ENCODE data around the gene KLF6.

The KLF6 gene

DNA sequence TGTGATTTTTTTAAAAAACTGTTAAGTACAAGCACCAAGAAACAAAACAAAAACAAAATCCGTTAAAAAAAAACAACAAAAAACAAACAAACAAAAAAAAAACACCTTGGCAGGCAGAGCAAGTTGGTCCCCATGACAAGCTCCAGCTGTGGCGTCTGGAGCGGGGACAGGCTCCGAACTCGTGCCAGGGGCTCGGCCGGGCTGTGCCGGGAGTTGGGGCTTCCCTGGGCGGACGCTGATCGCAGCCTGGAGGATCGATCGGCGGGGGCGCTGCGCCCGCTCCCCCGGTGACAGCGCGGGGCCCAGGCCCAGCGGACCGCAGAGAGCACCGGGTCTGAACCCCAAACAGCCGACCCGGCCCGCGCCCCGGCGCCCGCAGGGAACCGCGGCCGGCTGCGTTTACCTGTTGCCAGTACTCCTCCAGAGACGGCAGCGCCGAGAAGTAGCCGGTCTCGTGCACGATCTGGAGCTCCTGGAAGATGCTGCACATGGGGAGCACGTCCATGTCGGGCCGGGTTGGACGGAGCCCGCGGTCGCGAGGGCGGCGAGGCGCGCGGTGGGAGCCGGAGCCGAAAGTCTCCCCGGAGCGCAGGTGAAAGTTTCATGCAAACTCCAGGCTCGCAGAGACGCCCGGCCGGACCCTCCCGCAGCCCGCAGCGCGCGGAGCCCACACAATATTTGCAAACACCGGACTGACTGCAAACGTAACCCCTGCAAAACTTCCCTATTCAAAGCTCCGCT is at the start of gene KLF6:
Gene KLF6, minus strand, starts transcription at position 700 of the 741 bp plus-strand sequence. Its CDS starts 195 bp downstream, at position 505.
- TF ChIP-seq, protein P1, sequence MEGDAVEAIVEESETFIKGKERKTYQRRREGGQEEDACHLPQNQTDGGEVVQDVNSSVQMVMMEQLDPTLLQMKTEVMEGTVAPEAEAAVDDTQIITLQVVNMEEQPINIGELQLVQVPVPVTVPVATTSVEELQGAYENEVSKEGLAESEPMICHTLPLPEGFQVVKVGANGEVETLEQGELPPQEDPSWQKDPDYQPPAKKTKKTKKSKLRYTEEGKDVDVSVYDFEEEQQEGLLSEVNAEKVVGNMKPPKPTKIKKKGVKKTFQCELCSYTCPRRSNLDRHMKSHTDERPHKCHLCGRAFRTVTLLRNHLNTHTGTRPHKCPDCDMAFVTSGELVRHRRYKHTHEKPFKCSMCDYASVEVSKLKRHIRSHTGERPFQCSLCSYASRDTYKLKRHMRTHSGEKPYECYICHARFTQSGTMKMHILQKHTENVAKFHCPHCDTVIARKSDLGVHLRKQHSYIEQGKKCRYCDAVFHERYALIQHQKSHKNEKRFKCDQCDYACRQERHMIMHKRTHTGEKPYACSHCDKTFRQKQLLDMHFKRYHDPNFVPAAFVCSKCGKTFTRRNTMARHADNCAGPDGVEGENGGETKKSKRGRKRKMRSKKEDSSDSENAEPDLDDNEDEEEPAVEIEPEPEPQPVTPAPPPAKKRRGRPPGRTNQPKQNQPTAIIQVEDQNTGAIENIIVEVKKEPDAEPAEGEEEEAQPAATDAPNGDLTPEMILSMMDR (IDR thresholded peaks at IDR 0.05), result no peak

DNA sequence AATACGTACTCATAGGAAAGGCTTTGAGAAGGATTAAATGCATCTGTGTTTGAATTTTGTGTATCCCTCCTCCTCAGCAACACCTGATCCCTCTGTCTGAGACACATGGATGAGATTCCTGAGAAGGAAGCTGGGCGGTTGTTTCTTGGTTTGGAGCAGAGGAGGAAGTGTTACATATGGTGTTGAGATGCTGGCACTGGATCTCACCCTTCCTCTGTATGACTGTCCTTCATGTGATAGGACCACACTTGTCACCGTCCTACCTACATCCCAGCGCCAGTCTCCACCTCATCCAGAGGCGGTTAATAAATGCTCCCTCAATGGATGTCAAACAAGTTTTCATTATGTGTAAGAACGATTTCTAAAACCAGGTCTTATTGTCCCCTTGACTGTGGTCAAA is 49.4 kb upstream of the KLF6 start:
- TF ChIP-seq, protein P1 (IDR thresholded peaks at IDR 0.05), result no peak

DNA sequence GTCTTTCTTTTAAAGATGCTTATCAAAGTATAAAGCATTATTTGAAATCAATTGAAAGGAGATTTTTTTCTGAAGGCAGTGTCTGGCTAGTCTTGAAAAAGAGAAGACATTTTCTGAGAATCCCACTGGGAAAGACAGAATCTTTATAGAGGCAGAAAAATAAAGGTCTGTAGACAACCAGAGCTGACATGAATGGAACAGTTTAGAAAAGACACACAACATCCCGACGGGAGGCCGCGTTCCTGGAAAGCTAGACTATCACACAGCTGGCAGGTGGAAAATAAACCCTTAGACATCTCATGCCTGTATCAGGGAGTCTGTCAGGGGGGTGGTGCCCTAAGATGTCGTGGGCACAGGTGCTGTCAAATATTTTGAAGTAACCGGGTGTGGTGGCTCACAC is 48.0 kb upstream of the KLF6 start:
- TF ChIP-seq, protein P1 (IDR thresholded peaks at IDR 0.05), result no peak

DNA sequence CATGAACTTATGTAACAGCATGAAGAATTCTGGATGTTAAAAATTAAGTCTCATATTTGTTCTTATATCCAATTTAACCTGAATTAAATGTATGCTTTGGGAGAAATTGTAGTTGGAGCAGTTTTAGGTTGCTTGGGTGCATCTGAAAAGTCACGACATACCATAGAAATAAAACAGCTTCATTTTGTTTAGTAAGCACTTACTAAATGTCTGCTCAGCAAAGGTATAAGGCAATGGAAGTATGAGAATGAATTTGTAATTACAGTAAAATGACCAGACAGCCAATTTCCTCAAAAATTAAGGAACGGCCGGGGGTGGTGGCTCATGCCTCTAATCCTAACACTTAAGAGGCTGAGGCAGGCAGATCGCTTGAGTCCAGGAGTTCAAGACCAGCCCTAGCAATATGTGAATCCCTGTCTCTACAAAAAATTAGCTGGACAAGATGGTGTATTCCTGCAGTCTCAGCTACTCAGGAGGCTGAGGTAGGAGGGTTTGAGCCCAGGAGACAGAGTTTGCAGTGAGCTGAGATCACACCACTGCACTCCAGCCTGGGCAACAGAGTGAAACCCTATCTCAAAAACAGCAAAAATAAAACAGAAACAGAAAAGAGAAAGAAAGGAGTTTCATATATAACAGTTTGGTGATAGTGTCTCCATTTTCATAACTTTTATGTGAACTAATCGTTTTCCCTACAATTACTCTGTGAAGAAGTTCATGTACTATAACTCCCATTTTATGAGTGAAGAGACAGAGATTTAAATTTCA is 47.2 kb upstream of the KLF6 start:
- TF ChIP-seq, protein P1 (IDR thresholded peaks at IDR 0.05), result no peak

DNA sequence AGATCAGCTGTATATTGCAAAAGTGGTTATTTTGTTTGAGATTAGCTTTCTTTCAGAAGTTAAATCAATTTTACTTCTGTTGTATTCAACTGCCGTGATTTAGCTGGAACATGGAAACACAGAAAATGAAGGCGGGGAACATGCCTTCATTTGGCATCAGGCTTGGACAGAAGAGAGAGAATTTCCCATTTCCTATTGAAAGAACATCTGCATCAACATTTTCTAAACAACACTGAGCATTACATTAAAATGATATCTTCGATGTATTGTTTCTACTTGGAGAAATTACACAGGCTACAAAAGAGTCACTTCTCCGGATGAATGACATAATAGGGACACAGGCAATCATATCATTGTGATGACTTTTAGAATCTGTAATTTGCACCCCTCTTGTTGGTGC is 46.6 kb upstream of the KLF6 start:
- TF ChIP-seq, protein P1 (IDR thresholded peaks at IDR 0.05), result no peak

DNA sequence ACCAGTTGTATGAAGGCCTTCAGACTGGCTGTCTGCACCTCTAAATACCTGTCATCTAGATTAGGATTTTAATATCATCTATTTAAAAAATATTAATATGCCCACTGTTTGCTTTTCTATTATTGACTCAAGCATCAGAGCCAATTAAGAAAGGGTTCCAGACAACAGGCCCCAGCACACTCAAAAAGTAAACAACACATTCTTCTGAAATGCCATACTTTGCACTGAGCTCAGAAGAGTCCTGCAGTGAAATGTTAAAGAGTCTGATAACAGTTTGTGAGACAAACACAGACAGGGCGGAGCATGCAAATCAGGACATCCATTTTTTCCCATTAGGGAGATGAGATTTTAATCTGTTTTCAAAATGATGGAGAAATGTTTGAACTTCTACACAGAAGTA is 45.9 kb upstream of the KLF6 start:
- TF ChIP-seq, protein P1 (IDR thresholded peaks at IDR 0.05), result no peak

DNA sequence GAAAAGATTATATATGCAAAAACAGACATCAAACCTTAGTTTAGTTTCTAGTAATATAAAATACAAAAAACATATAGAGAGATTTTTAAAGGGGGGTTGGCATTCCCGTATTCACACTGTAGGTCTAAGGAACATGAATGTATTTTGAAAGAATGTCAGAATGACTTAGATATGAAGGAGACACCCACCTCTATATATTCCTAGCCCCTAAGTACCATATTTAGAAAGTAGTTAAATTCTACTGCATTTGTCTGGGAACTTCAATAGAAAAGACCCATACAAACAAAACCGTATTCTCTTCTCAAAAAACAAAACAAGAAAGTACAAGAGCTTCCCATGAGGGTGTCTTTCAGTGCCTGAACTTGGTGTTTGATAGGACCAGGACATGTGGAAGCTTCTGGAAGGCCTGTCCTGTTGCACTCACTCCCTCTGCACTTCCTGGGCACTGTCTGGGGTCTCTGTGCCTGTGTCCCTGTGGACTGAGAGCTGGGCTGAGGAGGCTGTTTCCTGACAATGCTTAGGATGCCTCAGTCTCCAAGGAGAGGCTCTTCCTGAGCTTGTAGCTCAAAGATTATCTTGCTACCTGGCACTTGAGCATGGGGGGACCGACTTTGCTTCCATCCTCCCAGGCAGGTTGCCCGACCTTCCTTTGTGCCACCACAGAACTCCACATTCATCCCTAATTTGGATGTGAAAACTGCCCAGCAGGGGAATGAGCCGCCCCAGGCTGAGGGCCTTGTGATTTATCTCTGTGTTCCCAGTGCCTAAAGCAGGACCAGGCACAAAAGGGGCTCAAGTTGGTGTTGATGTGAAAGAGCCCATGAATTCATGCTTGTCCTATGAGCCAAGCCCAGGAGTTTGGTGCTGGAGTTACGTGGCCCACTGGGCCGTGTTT is 44.4 kb upstream of the KLF6 start:
- TF ChIP-seq, protein P1 (IDR thresholded peaks at IDR 0.05), result no peak

Measured in LNCAP (cell line).